Measurements from ENCODE around the gene RNF146. TPM values are rescaled to one million over a fixed set of nuclear protein-coding genes. Genes with fewer than 3 reads are reported as not detected.

Gene RNF146
- total and polyA plus RNA-seq, 9 of the 15 experiments (the other 6 are each of a cell fraction or from before 2014, with no cell fraction given) = 8.4 to 30.5 (median 17.5) TPM

- TF ChIP-seq DPF2 (IDR thresholded peaks at IDR 0.05) = peak; percentile 13; the same call in 1 of the 2 replicates
- TF ChIP-seq PML (IDR thresholded peaks at IDR 0.05; ENCODE audit: low read length) = peak; percentile 54; the same call in 1 of the 2 replicates
- no peak for TF ChIP-seq CREBBP (IDR thresholded peaks at IDR 0.05; ENCODE audit: low read depth, low read length)
- 0 out of 2 replicates have a peak, but pooled peaks have one; percentile 16 for TF ChIP-seq NCOR1 (IDR thresholded peaks at IDR 0.05)
- TF ChIP-seq RFX7 (CRISPR knock-in tag; IDR thresholded peaks at IDR 0.05) = no peak
- TF ChIP-seq RAD51 (IDR thresholded peaks at IDR 0.05; ENCODE audit: borderline replicate concordance, low read depth) = peak; percentile 64
- TF ChIP-seq CCNT2 (IDR thresholded peaks at IDR 0.05; ENCODE audit: borderline replicate concordance, extremely low read depth, insufficient read length, low read depth, low read length) = peak; percentile 49
- TF ChIP-seq MEIS2 (IDR thresholded peaks at IDR 0.05; ENCODE audit: partially characterized antibody) = no peak
- TF ChIP-seq TAF9B (IDR thresholded peaks at IDR 0.05; ENCODE audit: partially characterized antibody) = peak; percentile 58
- peak; percentile 83 for TF ChIP-seq NFRKB (IDR thresholded peaks at IDR 0.05; ENCODE audit: low read depth)
- peak; percentile 91; the same call in 1 of the 2 replicates for TF ChIP-seq KAT7 (CRISPR knock-in tag; IDR thresholded peaks at IDR 0.05; ENCODE audit: borderline replicate concordance)
- no peak for TF ChIP-seq ZKSCAN1 (IDR thresholded peaks at IDR 0.05; ENCODE audit: low read depth, low read length)
- no peak for TF ChIP-seq GATAD2B (IDR thresholded peaks at IDR 0.05; ENCODE audit: borderline replicate concordance)
- peak; percentile 90 for TF ChIP-seq POLR2A (conservative IDR thresholded peaks at IDR 0.05)
- peak; percentile 99 for TF ChIP-seq PHF8 (IDR thresholded peaks at IDR 0.05; ENCODE audit: borderline replicate concordance, low read length)
- no peak for TF ChIP-seq GMEB1 (CRISPR knock-in tag; IDR thresholded peaks at IDR 0.05)
- no peak for TF ChIP-seq NFXL1 (CRISPR knock-in tag; IDR thresholded peaks at IDR 0.05)
- TF ChIP-seq ZNF282 (CRISPR knock-in tag; IDR thresholded peaks at IDR 0.05) = 0 out of 2 replicates have a peak, but pooled peaks have one; percentile 59
- peak; percentile 62 for TF ChIP-seq TFAP4 (CRISPR knock-in tag; IDR thresholded peaks at IDR 0.05; ENCODE audit: borderline replicate concordance)
- peak; percentile 63 for TF ChIP-seq CHD1 (IDR thresholded peaks at IDR 0.05; ENCODE audit: low read length)
Observed at GRCh38 chr6:127266892-127267645, 405 bp downstream of the RNF146 start (continued).
